HPDE6-E6E7 (cell line): ENCODE measurements around the gene RET.

Experiments used
- DNase-seq: peaks from one replicate; pipeline ENCODE4 v3.0.0; 2011; ENCODE audit warnings: missing footprints; ENCODE audit errors: extremely low spot score

The RET gene

GRCh38 chr10:43166880-43167497 lies 90.1 kb downstream of the RET start:
- no peak for DNase-seq

- DNase-seq: no peak
These were observed 90.6 kb downstream of the RET start for GRCh38 chr10:43167498-43167889.

- DNase-seq: no peak
These were observed 93.6 kb downstream of the RET start for GRCh38 chr10:43170491-43170890.

- no peak for DNase-seq
These were observed 95.8 kb downstream of the RET start for GRCh38 chr10:43172645-43173044.

- DNase-seq: no peak
These were observed 96.3 kb downstream of the RET start for GRCh38 chr10:43173120-43173519.

GRCh38 chr10:43174969-43175368 lies 98.1 kb downstream of the RET start:
- DNase-seq: no peak

- DNase-seq: no peak
These were observed 99.4 kb downstream of the RET start for GRCh38 chr10:43176271-43176670.

GRCh38 chr10:43177595-43177994 lies 100.7 kb downstream of the RET start:
- no peak for DNase-seq
